Lower lobe of right lung (tissue), 2 donors: ENCODE measurements around the gene MTMR10. TPM values are rescaled to one million over a fixed set of nuclear protein-coding genes. Genes with fewer than 3 reads are reported as not detected.

Experiments
- ATAC-seq, 2 donors: fragments of 200-7000 bp; cut with Tn5 transposase; one replicate each; pipeline ENCODE4 v1.9.1; 2020 to 2022; ENCODE audit warnings: mild to moderate bottlenecking in 2 of 2, moderate library complexity in 2 of 2
- DNase-seq: peaks from one replicate; pipeline ENCODE4 v3.0.0-alpha.2; 2020
- H3K27ac ChIP-seq: fragments of 200-600 bp; one replicate; pipeline ENCODE4 v1.8.0; 2022
- H3K27me3 ChIP-seq: fragments of 200-600 bp; one replicate; pipeline ENCODE4 v1.8.0; 2022; ENCODE audit warnings: low read depth
- H3K36me3 ChIP-seq: fragments of 200-600 bp; one replicate; pipeline ENCODE4 v1.8.0; 2022; ENCODE audit warnings: mild to moderate bottlenecking
- H3K4me1 ChIP-seq: fragments of 200-600 bp; one replicate; pipeline ENCODE4 v1.8.0; 2022
- H3K4me3 ChIP-seq: fragments of 200-600 bp; one replicate; pipeline ENCODE4 v1.8.0; 2022; ENCODE audit warnings: mild to moderate bottlenecking
- H3K9me3 ChIP-seq: fragments of 200-600 bp; one replicate; pipeline ENCODE4 v1.8.0; 2022
- CTCF ChIP-seq: fragments of 200-600 bp; IDR thresholded peaks from one replicate; pipeline ENCODE4 v1.8.0; 2022; ENCODE audit warnings: antibody characterized with exemption, mild to moderate bottlenecking
- intact Hi-C: fragments of 100-400 bp; cut with DNase I; formaldehyde crosslinking; loops from one replicate; pipeline ENCODE4 v1.11.0; 2022
- total RNA-seq: library from RNA; stranded (reverse); fragmentation: NEBNext Ultra II Directional; extraction: Animal tissue kit (Norgen Biotek cat#: 25700); gene quantifications from one replicate; pipeline ENCODE4 v1.2.1, GENCODE V29; 2021
- donor health status: DM: no; HTN: yes; CAD: no; lungs with severe emphysema.

Gene MTMR10
- total RNA-seq, 1 donor from 2014 or later, result 42.4 TPM

GRCh38 chr15:31020542-31020941, 29.1 kb upstream of the MTMR10 start:
- no peak for TF ChIP-seq CTCF
- intact Hi-C loops, result no loop called here
- Histone ChIP-seq H3K4me3 (no peak overlapping the region), H3K4me1 (no peaks in the 10 kb centered on the region), H3K27ac (no peak overlapping the region), H3K27me3 (no peaks in the 10 kb centered on the region), H3K36me3 (no peaks in the 10 kb centered on the region), H3K9me3 (no peaks in the 10 kb centered on the region)
- ATAC-seq, result no peak
- no peak for DNase-seq

GRCh38 chr15:31019986-31020385, 28.6 kb upstream of the MTMR10 start:
- intact Hi-C loops, result no loop called here
- H3K27ac ChIP-seq, result no peak overlapping the region
- no peak for ATAC-seq
- TF ChIP-seq CTCF, result no peak
- H3K36me3 ChIP-seq, result no peaks in the 10 kb centered on the region
- H3K4me3 ChIP-seq, result no peak overlapping the region
- H3K9me3 ChIP-seq, result no peaks in the 10 kb centered on the region
- H3K27me3 ChIP-seq, result no peaks in the 10 kb centered on the region
- no peak for DNase-seq
- H3K4me1 ChIP-seq, result no peaks in the 10 kb centered on the region

- no peak for DNase-seq
- TF ChIP-seq CTCF, result no peak
- ATAC-seq, result no peak
- no peaks in the 10 kb centered on the region for H3K27me3 ChIP-seq
- H3K4me1 ChIP-seq, result peaks cover 8% of the 10 kb centered on the region
- H3K9me3 ChIP-seq, result peaks cover 7% of the 10 kb centered on the region
- no peaks in the 10 kb centered on the region for H3K36me3 ChIP-seq
- H3K4me3 ChIP-seq, result no peak overlapping the region
- intact Hi-C loops, result no loop called here
- no peak overlapping the region for H3K27ac ChIP-seq
These were observed 25.9 kb upstream of the MTMR10 start for GRCh38 chr15:31017311-31017710.

- Histone ChIP-seq H3K27ac (no peak overlapping the region), H3K4me3 (no peak overlapping the region), H3K36me3 (no peaks in the 10 kb centered on the region), H3K9me3 (peaks cover 9% of the 10 kb centered on the region), H3K4me1 (peaks cover 8% of the 10 kb centered on the region), H3K27me3 (no peaks in the 10 kb centered on the region)
- no peak for DNase-seq
- TF ChIP-seq CTCF, result no peak
- peak; percentile 55 to 68 for ATAC-seq
- intact Hi-C loops, result no loop called here
These were observed 25.1 kb upstream of the MTMR10 start for GRCh38 chr15:31016446-31016915.

- no peak overlapping the region for H3K4me3 ChIP-seq
- H3K9me3 ChIP-seq, result peaks cover 9% of the 10 kb centered on the region
- no peak for DNase-seq
- TF ChIP-seq CTCF, result no peak
- peaks cover 8% of the 10 kb centered on the region for H3K4me1 ChIP-seq
- H3K27ac ChIP-seq, result peak overlapping the region; percentile 32
- no peaks in the 10 kb centered on the region for H3K27me3 ChIP-seq
- H3K36me3 ChIP-seq, result no peaks in the 10 kb centered on the region
- peak in 1 of 2 donors; percentile 32 for ATAC-seq
- intact Hi-C loops, result no loop called here
These were observed 23.1 kb upstream of the MTMR10 start for GRCh38 chr15:31014608-31014925.
